Central memory CD4-positive, alpha-beta T cell (primary cell): ENCODE data around the gene NAPEPLD.
"Not testable (repeated sequence)": the region's sequence is repeated elsewhere in the genome, so short reads cannot be mapped to it uniquely, and the experiment has no call there.

ENCODE experiments used
- DNase-seq: peaks from one replicate; pipeline ENCODE4 v3.0.0; 2022

The NAPEPLD gene

GRCh38 chr7:103143868-103144267 is 5.0 kb downstream of the NAPEPLD start:
- DNase-seq, result no peak

DNA sequence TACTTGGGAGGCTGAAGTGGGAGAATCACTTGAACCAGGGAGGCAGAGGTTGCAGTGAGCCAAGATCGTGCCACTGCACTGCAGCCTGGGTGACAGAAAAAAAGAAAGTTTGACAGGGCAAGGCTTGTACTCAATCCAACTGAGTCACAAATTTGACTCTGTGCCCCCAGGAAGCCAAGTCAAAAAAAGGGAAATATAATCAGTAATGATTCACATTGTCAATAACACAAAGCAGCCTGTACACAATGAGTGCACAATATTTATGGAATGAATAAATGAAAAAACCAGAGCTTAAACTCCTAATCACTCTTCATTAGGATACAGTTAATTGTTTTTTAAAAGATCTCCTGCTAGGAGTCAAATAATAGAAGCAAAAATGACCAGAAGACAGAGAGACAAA is 6.4 kb downstream of the NAPEPLD start:
- no peak for DNase-seq

GRCh38 chr7:103141753-103142404 is 7.0 kb downstream of the NAPEPLD start:
- DNase-seq, result no peak

DNA sequence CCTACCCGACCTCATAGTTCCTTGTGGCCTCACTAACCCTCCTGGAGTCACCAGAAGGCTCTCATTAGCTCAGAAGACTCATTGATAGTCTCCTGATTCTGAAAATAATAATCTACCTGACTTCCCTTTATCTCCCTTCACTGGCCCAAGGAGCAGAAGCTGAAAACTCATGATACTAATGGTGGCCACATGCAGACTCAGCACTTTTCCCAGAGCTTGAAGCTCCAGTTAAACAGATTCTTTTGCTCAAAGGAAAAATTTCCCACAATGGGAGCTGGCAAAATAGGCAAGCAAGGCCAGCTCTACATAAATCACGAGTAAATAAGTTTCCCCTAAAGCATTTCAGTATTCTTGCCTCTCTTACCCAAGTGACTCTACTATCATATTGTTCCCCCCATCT is 8.2 kb downstream of the NAPEPLD start:
- DNase-seq, result no peak

DNA sequence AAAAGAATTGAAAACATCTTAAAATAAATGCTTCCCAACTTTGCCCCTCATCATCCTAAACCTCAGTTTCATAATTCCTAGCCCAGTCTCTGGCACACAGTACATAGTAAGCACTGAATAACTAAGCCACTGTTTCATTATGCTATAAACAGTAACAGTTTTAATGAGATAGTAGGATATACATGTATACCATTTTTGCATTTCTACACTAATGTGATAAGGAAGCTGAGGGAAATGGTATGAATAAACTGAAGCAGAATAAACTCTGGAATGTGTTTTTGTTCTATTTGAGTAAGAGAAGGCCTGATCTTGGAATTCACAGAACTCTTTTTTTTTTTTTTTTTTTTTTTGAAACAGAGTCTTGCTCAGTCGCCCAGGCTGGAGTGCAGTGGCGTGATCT is 8.8 kb downstream of the NAPEPLD start:
- DNase-seq, result no peak

GRCh38 chr7:103134836-103135554 is 13.9 kb downstream of the NAPEPLD start:
- no peak for DNase-seq

DNA sequence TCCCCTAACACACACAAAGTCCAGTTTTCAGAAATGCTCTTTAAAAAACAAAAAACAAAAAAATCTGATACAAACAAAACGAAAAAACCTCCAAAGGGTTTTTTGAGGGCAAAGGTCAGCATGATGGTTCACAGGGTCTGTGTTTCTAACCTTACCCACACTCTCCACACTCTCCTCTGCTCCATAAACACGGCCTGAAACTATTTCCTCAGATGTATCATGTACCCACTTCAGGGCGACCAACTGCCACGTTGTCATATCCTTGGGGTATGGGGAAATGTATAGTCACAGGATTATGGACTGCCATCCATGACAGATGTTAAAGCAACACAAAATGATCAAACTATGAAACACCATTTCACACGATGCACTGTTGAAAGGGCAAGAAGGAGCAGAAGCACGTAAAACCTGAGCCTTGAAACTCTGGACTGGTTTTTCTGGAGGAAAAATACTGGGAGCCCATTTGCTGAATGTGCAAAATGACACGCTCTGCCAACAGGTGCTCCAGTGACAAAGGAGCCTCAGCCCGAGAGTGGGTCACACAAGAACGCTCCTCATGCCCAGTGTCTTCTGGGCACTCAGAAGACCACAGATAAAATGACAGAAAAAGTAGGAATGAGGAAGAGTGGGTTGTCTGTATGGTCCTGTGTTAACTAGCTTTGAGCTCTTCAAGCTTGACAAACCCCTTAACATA is 15.8 kb downstream of the NAPEPLD start:
- DNase-seq, result no peak

- no peak for DNase-seq
Measured at GRCh38 chr7:103130901-103131624, 17.8 kb downstream of the NAPEPLD start.

- DNase-seq, result no peak
Measured at GRCh38 chr7:103129702-103130549, 19.0 kb downstream of the NAPEPLD start.

DNA sequence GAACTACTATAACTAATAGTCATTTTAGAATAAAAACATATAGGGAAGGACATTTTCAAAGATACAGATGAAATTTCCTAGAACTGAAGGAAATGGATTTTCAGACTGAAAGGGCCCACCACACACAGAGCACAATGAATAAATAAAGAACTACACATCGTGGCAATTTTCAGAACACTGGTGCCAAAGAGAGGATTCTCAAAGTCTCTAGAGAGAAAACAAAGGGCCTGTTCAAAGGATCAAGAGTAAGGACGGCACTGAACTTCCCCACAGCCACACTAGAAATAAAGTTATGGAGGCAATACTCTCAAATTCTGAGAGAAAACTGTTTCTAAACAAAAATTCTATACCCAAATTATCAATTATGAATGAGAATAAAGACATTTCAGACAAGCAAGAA is 21.9 kb downstream of the NAPEPLD start:
- no peak for DNase-seq

GRCh38 chr7:103124429-103124979 is 24.4 kb downstream of the NAPEPLD start:
- no peak for DNase-seq

DNA sequence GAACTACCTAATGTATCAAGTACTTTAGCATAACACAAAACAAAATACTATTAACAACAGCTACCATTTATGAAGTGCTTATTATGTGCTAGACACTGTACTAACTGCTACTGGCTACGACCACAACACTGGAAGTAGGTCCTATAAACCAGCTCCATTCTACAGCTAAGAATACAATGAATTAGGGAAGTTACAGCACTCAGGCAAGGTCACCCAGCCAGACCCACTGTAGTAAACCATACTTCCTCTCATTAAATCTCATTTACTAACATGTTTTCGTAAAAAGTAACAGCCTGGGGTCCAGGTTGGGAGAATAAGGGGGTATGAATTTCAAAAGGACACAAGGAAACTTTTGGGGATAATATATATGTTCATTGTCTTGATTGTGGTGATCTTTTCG is 25.4 kb downstream of the NAPEPLD start:
- no peak for DNase-seq

DNA sequence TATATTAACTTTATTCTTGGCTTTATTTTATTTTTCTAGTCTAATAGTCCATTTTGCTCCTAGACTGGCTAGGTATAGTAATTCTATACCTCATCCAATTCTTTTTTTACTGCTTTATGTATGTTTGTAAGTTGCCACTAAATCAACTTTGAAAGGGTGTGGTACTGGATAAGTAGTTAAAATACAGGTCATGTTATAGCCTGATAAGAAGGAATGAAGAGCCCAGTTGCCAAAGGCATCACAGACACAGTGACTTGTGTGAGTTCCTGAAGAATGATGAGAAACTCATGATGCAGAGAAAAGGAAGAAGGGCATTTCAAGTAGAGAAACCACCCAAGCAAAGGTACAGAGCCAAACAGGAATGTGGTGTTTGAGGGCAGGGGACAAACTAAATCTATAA is 27.3 kb downstream of the NAPEPLD start:
- DNase-seq, result no peak

GRCh38 chr7:103120362-103120761 is 28.5 kb downstream of the NAPEPLD start:
- no peak for DNase-seq

GRCh38 chr7:103119791-103120291 is 29.1 kb downstream of the NAPEPLD start:
- no peak for DNase-seq

DNA sequence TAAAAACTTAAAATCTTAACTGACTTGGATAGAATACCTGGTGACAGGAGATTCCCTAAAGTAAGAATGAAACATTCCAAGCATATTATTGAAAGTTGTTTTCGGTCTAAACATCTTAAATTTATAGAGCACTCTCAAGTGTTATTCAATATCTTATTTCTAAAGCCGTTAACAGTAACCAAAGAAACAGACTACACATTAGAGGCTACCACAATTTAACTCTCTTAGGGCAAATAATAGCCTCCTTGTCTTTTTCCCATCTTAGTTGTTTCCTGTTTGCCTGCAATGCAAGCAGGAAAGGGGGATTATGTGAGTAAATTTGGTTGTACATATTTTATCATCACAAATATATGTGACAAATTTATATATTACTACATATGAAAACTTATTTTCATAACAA is 31.4 kb downstream of the NAPEPLD start:
- DNase-seq, result no peak

GRCh38 chr7:103116991-103117390 is 31.9 kb downstream of the NAPEPLD start:
- DNase-seq, result no peak

DNA sequence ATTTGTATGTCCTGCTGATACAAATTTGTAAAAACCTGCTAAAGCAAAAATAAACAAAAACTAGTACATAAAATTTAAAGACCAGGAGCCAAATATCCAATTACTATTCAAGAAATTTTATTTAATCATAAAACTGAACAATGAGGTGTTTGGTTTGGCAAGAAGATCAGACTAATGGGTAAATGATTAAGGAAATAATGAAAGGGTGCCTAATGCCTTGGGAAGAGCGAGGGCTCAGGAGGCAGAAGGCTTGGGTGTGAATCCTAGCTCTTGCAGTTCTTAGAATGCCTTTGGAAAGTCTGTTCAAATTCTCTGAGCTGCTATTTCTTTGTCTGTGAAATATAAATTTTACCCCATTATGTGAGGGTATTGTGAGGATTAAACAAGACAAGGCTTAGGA is 32.4 kb downstream of the NAPEPLD start:
- DNase-seq, result no peak

GRCh38 chr7:103115771-103116170 is 33.1 kb downstream of the NAPEPLD start:
- DNase-seq, result no peak

DNA sequence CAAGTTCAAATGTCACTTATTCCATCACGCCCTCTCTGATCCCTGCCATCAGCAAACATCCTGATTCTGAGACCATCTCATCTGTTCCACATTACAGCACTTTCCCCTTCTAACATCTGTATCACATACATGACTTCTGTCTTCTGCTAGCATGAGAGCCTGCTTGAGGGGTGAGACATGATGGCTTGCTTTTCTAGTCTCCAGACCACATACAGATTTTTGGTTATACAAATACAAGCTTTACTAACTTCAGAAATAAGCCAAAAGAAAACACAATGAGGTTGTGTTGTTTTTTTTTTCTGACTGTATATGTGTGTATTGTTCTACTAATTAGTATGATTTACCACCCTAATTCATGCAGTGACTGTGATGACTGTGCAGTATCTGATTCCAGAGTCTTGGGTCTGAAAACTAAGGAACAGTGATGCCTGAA is 34.3 kb downstream of the NAPEPLD start:
- no peak for DNase-seq

- DNase-seq, result no peak
Measured at GRCh38 chr7:103113164-103113563, 35.7 kb downstream of the NAPEPLD start.

- not testable (repeated sequence) for DNase-seq
Measured at GRCh38 chr7:103106703-103107070, 42.2 kb downstream of the NAPEPLD start.
